Tibial nerve (tissue), 4 donors: ENCODE results near the gene TTC21B. TPM values are rescaled to one million over a fixed set of nuclear protein-coding genes. Genes with fewer than 3 reads are reported as not detected.
A peak's percentile ranks its signal among the peaks of the same experiment; 100 is the strongest.

Source experiments
- DNase-seq, 2 donors: peaks; one replicate each; pipeline ENCODE4 v3.0.0-alpha.2; 2019; ENCODE audit warnings: low spot score in 2 of 2
- H3K27ac ChIP-seq, 4 donors: fragments of 200-600 bp; sonication (generic) in 3 of 4; one replicate each; pipeline ENCODE4 v1.5.1; 2017 to 2019; ENCODE audit warnings: mild to moderate bottlenecking in 1 of 4
- H3K27me3 ChIP-seq, 2 donors: fragments of 200-600 bp; sonication (generic) in 1 of 2; one replicate each; pipeline versions ENCODE4 v1.5.1 to v1.6.0; 2017 to 2019
- H3K36me3 ChIP-seq, 3 donors: fragments of 200-600 bp; sonication (generic); one replicate each; pipeline ENCODE4 v1.5.1; 2018 to 2019
- H3K4me1 ChIP-seq, 4 donors: fragments of 200-600 bp; sonication (generic) in 3 of 4; one replicate each; pipeline ENCODE4 v1.5.1; 2017 to 2019
- H3K4me3 ChIP-seq, 4 donors: fragments of 200-600 bp; sonication (generic) in 3 of 4; one replicate each; pipeline ENCODE4 v1.5.1; 2017 to 2019; ENCODE audit warnings: mild to moderate bottlenecking in 1 of 4, moderate library complexity in 1 of 4
- H3K9me3 ChIP-seq, 4 donors: fragments of 200-600 bp; sonication (generic) in 3 of 4; one replicate each; pipeline ENCODE4 v1.5.1; 2017 to 2019
- CTCF ChIP-seq, 5 experiments: fragments of 200-600 bp in 3 of 5; fragments of 450-650 bp in 2 of 5; sonication (generic) in 3 of 5; IDR thresholded peaks; one replicate each; pipeline ENCODE4 v1.5.1; 2016 to 2019; ENCODE audit warnings: antibody characterized with exemption in 5 of 5, mild to moderate bottlenecking in 3 of 5, moderate library complexity in 2 of 5
- EP300 ChIP-seq, 2 donors: sonication (generic); formaldehyde crosslinking; IDR thresholded peaks; one replicate each; pipeline ENCODE4 v1.6.1; 2017; ENCODE audit warnings: antibody characterized with exemption in 2 of 2, mild to moderate bottlenecking in 1 of 2
- POLR2A ChIP-seq, 2 donors: fragments of 450-650 bp; IDR thresholded peaks; one replicate each; pipeline ENCODE4 v1.6.1; 2017; ENCODE audit warnings: antibody characterized with exemption in 2 of 2, mild to moderate bottlenecking in 2 of 2, moderate library complexity in 2 of 2
- WGBS, 2 donors: methylation state at CpG; one replicate each; pipeline ENCODE4 v1.1.5; 2018; 5-methylcytosine and 5-hydroxymethylcytosine counted together
- total RNA-seq, 4 donors: library from RNA; depleted of rRNA; stranded (reverse); fragments of >200 nt; gene quantifications; one replicate each; pipeline ENCODE4 v1.1.0, GENCODE V29; 2016

TTC21B gene
- total RNA-seq, 4 donors from 2014 or later, result 39.6 to 58.8 (median 55.9) TPM

- Histone ChIP-seq H3K27me3 (no peaks in the 10 kb centered on the region), H3K36me3 (peaks cover 0 to 81% (median 3%) of the 10 kb centered on the region in 3 donors), H3K4me3 (no peak overlapping the region), H3K4me1 (no peaks in the 10 kb centered on the region), H3K9me3 (no peaks in the 10 kb centered on the region), H3K27ac (no peak overlapping the region)
- TF ChIP-seq CTCF (IDR thresholded peaks at IDR 0.05) (no peak), POLR2A (IDR thresholded peaks at IDR 0.05) (no peak)
- DNase-seq, result no peak
Measured at GRCh38 chr2:165911231-165911630, 42.3 kb downstream of the TTC21B start.

GRCh38 chr2:165909466-165909865 lies 44.1 kb downstream of the TTC21B start:
- Histone ChIP-seq H3K4me3 (no peak overlapping the region), H3K27me3 (no peaks in the 10 kb centered on the region), H3K36me3 (peaks cover 0 to 82% (median 3%) of the 10 kb centered on the region in 3 donors), H3K4me1 (no peaks in the 10 kb centered on the region), H3K9me3 (no peaks in the 10 kb centered on the region), H3K27ac (no peak overlapping the region)
- TF ChIP-seq POLR2A (IDR thresholded peaks at IDR 0.05), result no peak
- TF ChIP-seq EP300 (IDR thresholded peaks at IDR 0.05), result no peak
- no peak for TF ChIP-seq CTCF (IDR thresholded peaks at IDR 0.05)
- 74 to 80% methylated on average over 1 of the region's 1 CpG for WGBS, 2 donors
- DNase-seq, result no peak

- Histone ChIP-seq H3K27me3 (no peaks in the 10 kb centered on the region), H3K27ac (no peak overlapping the region), H3K4me3 (no peak overlapping the region), H3K36me3 (peaks cover 0 to 59% (median 0%) of the 10 kb centered on the region in 3 donors), H3K4me1 (peaks cover 0 to 20% (median 8%) of the 10 kb centered on the region in 4 donors), H3K9me3 (no peaks in the 10 kb centered on the region)
- WGBS, 2 donors, result 95% methylated on average over 2 of the region's 2 CpGs
- TF ChIP-seq POLR2A (IDR thresholded peaks at IDR 0.05), result no peak
- no peak for DNase-seq
Measured at GRCh38 chr2:165905854-165906253, 47.7 kb downstream of the TTC21B start.

- Histone ChIP-seq H3K36me3 (peaks cover 0 to 54% (median 0%) of the 10 kb centered on the region in 3 donors), H3K4me1 (peaks cover 0 to 20% (median 8%) of the 10 kb centered on the region in 4 donors), H3K27me3 (no peaks in the 10 kb centered on the region), H3K27ac (no peak overlapping the region), H3K4me3 (no peak overlapping the region), H3K9me3 (no peaks in the 10 kb centered on the region)
- 97 to 98% methylated on average over 1 of the region's 1 CpG for WGBS, 2 donors
- no peak for DNase-seq
- TF ChIP-seq CTCF (IDR thresholded peaks at IDR 0.05), result no peak
- TF ChIP-seq EP300 (IDR thresholded peaks at IDR 0.05), result no peak
- no peak for TF ChIP-seq POLR2A (IDR thresholded peaks at IDR 0.05)
Measured at GRCh38 chr2:165905269-165905668, 48.3 kb downstream of the TTC21B start.

- DNase-seq, result no peak
- no peak for TF ChIP-seq POLR2A (IDR thresholded peaks at IDR 0.05)
- TF ChIP-seq CTCF (IDR thresholded peaks at IDR 0.05), result no peak
- TF ChIP-seq EP300 (IDR thresholded peaks at IDR 0.05), result no peak
- Histone ChIP-seq H3K36me3 (peaks cover 0 to 46% (median 0%) of the 10 kb centered on the region in 3 donors), H3K9me3 (no peaks in the 10 kb centered on the region), H3K27me3 (no peaks in the 10 kb centered on the region), H3K27ac (no peak overlapping the region), H3K4me3 (no peak overlapping the region), H3K4me1 (peaks cover 0 to 21% (median 8%) of the 10 kb centered on the region in 4 donors)
- 89 to 90% methylated on average over 2 of the region's 2 CpGs for WGBS, 2 donors
Measured at GRCh38 chr2:165904432-165904831, 49.1 kb downstream of the TTC21B start.

- no peaks in the 10 kb centered on the region for H3K9me3 ChIP-seq
- WGBS, 2 donors, result 83 to 87% methylated on average over 5 of the region's 5 CpGs
- H3K27me3 ChIP-seq, result no peaks in the 10 kb centered on the region
- no peak overlapping the region for H3K4me3 ChIP-seq
- H3K36me3 ChIP-seq, result peaks cover 0 to 43% (median 0%) of the 10 kb centered on the region in 3 donors
- DNase-seq, result no peak
- H3K4me1 ChIP-seq, result peaks cover 0 to 31% (median 9%) of the 10 kb centered on the region in 4 donors
- peak overlapping the region in 2 of 4 donors; percentile 67 to 79 for H3K27ac ChIP-seq
- no peak for TF ChIP-seq EP300 (IDR thresholded peaks at IDR 0.05)
- TF ChIP-seq CTCF (IDR thresholded peaks at IDR 0.05), result no peak
Measured at GRCh38 chr2:165903406-165903805, 50.2 kb downstream of the TTC21B start.
